Mesothelial cell of epicardium (in vitro differentiated cells): ENCODE measurements around the gene ANO6. TPM values are rescaled to one million over a fixed set of nuclear protein-coding genes. Genes with fewer than 3 reads are reported as not detected.

Experiments used
- DNase-seq, 2 experiments: peaks; one replicate each; pipeline ENCODE4 v3.0.0; 2021; ENCODE audit warnings: low spot score in 2 of 2; ENCODE audit not compliant: unreplicated experiment in 2 of 2
- H3K27ac Mint-ChIP-seq: 2 replicates; pipeline ENCODE4 v1.8.0; 2021; ENCODE audit warnings: mixed read lengths
- H3K27me3 Mint-ChIP-seq: 2 replicates; pipeline ENCODE4 v1.8.0; 2021; ENCODE audit warnings: low read depth, mixed read lengths
- H3K36me3 Mint-ChIP-seq: 2 replicates; pipeline ENCODE4 v1.8.0; 2021; ENCODE audit warnings: mixed read lengths
- H3K4me1 Mint-ChIP-seq: 2 replicates; pipeline ENCODE4 v1.8.0; 2021; ENCODE audit warnings: mixed read lengths
- H3K4me3 Mint-ChIP-seq: 2 replicates; pipeline ENCODE4 v1.8.0; 2021; ENCODE audit warnings: mild to moderate bottlenecking, moderate library complexity, mixed read lengths
- H3K9me3 Mint-ChIP-seq: 2 replicates; pipeline ENCODE4 v1.8.0; 2021; ENCODE audit warnings: mixed read lengths
- CTCF ChIP-seq: fragments of 200-600 bp; sonication (generic); IDR thresholded peaks from one replicate; pipeline ENCODE4 v1.5.0; 2021; ENCODE audit warnings: antibody characterized with exemption; ENCODE audit not compliant: unreplicated experiment
- total RNA-seq: library from RNA; stranded (reverse); gene quantifications from 3 replicates; pipeline ENCODE4 v1.2.1, GENCODE V29; 2021

ANO6 gene
- total RNA-seq, 1 donor from 2014 or later, result 41.1 TPM

GRCh38 chr12:45244561-45245343 lies 28.9 kb downstream of the ANO6 start:
- H3K36me3 Mint-ChIP-seq, result peaks cover 4% of the 10 kb centered on the region
- no peaks in the 10 kb centered on the region for H3K27me3 Mint-ChIP-seq
- no peak for TF ChIP-seq CTCF
- no peak overlapping the region for H3K4me3 Mint-ChIP-seq
- H3K27ac Mint-ChIP-seq, result no peak overlapping the region
- DNase-seq, result no peak
- peaks cover 2% of the 10 kb centered on the region for H3K4me1 Mint-ChIP-seq
- peaks cover 8% of the 10 kb centered on the region for H3K9me3 Mint-ChIP-seq

GRCh38 chr12:45246236-45246635 lies 30.3 kb downstream of the ANO6 start:
- no peak overlapping the region for H3K27ac Mint-ChIP-seq
- no peak overlapping the region for H3K4me3 Mint-ChIP-seq
- DNase-seq, result no peak
- H3K9me3 Mint-ChIP-seq, result peaks cover under 1% of the 10 kb centered on the region
- H3K27me3 Mint-ChIP-seq, result no peaks in the 10 kb centered on the region
- no peak for TF ChIP-seq CTCF
- peaks cover 2% of the 10 kb centered on the region for H3K4me1 Mint-ChIP-seq
- no peaks in the 10 kb centered on the region for H3K36me3 Mint-ChIP-seq

- no peaks in the 10 kb centered on the region for H3K9me3 Mint-ChIP-seq
- H3K4me1 Mint-ChIP-seq, result no peaks in the 10 kb centered on the region
- no peak for DNase-seq
- H3K27me3 Mint-ChIP-seq, result no peaks in the 10 kb centered on the region
- H3K4me3 Mint-ChIP-seq, result no peak overlapping the region
- no peak overlapping the region for H3K27ac Mint-ChIP-seq
- no peak for TF ChIP-seq CTCF
- H3K36me3 Mint-ChIP-seq, result no peaks in the 10 kb centered on the region
Observed at GRCh38 chr12:45247589-45247988, 31.7 kb downstream of the ANO6 start.

GRCh38 chr12:45248095-45248494 lies 32.2 kb downstream of the ANO6 start:
- Mint-ChIP-seq H3K4me1 (peaks cover 2% of the 10 kb centered on the region), H3K4me3 (no peak overlapping the region), H3K36me3 (no peaks in the 10 kb centered on the region), H3K27ac (no peak overlapping the region), H3K9me3 (no peaks in the 10 kb centered on the region), H3K27me3 (no peaks in the 10 kb centered on the region)
- no peak for DNase-seq
- TF ChIP-seq CTCF, result no peak

GRCh38 chr12:45254254-45254653 lies 38.4 kb downstream of the ANO6 start:
- no peaks in the 10 kb centered on the region for H3K9me3 Mint-ChIP-seq
- H3K36me3 Mint-ChIP-seq, result no peaks in the 10 kb centered on the region
- H3K4me1 Mint-ChIP-seq, result peaks cover 28% of the 10 kb centered on the region
- DNase-seq, result no peak
- peak overlapping the region; percentile 82 for H3K27ac Mint-ChIP-seq
- TF ChIP-seq CTCF, result no peak
- no peaks in the 10 kb centered on the region for H3K27me3 Mint-ChIP-seq
- H3K4me3 Mint-ChIP-seq, result no peak overlapping the region
